Measurements from ENCODE around the gene IER5L.
"Not testable (repeated sequence)": the region's sequence is repeated elsewhere in the genome, so short reads cannot be mapped to it uniquely, and the experiment has no call there.

The IER5L gene

GRCh38 chr9:129136446-129137035 is 41.5 kb downstream of the IER5L start:
- Histone ChIP-seq H3K4me1 (ENCODE audit: control insufficient read depth in 1 of 2, insufficient read depth in 2 of 2, low read length in 2 of 2) (peaks cover 18 to 27% of the 10 kb centered on the region in 2 donors), H3K9me3 (ENCODE audit: control insufficient read depth in 1 of 2, low read length in 2 of 2) (no peaks in the 10 kb centered on the region), H3K27ac (ENCODE audit: low read length) (no peak overlapping the region), H3K27me3 (ENCODE audit: low read depth, low read length) (no peaks in the 10 kb centered on the region), H3K36me3 (ENCODE audit: control insufficient read depth in 1 of 2, insufficient read depth in 2 of 2, low read length in 2 of 2) (peaks cover 24 to 51% of the 10 kb centered on the region in 2 donors), H3K4me3 (ENCODE audit: low read depth in 1 of 2, low read length in 2 of 2) (no peak overlapping the region)

GRCh38 chr9:129135476-129135875 is 42.6 kb downstream of the IER5L start:
- H3K27ac ChIP-seq (ENCODE audit: low read length) = no peak overlapping the region
- peaks cover 24 to 50% of the 10 kb centered on the region in 2 donors for H3K36me3 ChIP-seq (ENCODE audit: control insufficient read depth in 1 of 2, insufficient read depth in 2 of 2, low read length in 2 of 2)
- H3K4me3 ChIP-seq (ENCODE audit: low read depth in 1 of 2, low read length in 2 of 2) = no peak overlapping the region
- no peaks in the 10 kb centered on the region for H3K9me3 ChIP-seq (ENCODE audit: control insufficient read depth in 1 of 2, low read length in 2 of 2)
- H3K27me3 ChIP-seq (ENCODE audit: low read depth, low read length) = no peaks in the 10 kb centered on the region
- peaks cover 10 to 19% of the 10 kb centered on the region in 2 donors for H3K4me1 ChIP-seq (ENCODE audit: control insufficient read depth in 1 of 2, insufficient read depth in 2 of 2, low read length in 2 of 2)

- H3K27ac ChIP-seq (ENCODE audit: low read length) = no peak overlapping the region
- H3K9me3 ChIP-seq (ENCODE audit: control insufficient read depth in 1 of 2, low read length in 2 of 2) = no peaks in the 10 kb centered on the region
- no peak overlapping the region for H3K4me3 ChIP-seq (ENCODE audit: low read depth in 1 of 2, low read length in 2 of 2)
- H3K36me3 ChIP-seq (ENCODE audit: control insufficient read depth in 1 of 2, insufficient read depth in 2 of 2, low read length in 2 of 2) = peaks cover 35 to 46% of the 10 kb centered on the region in 2 donors
- H3K4me1 ChIP-seq (ENCODE audit: control insufficient read depth in 1 of 2, insufficient read depth in 2 of 2, low read length in 2 of 2) = peaks cover 0 to 2% of the 10 kb centered on the region in 2 donors
- no peaks in the 10 kb centered on the region for H3K27me3 ChIP-seq (ENCODE audit: low read depth, low read length)
Measured at GRCh38 chr9:129133082-129133481, 45.0 kb downstream of the IER5L start.

- Histone ChIP-seq H3K4me1 (ENCODE audit: control insufficient read depth in 1 of 2, insufficient read depth in 2 of 2, low read length in 2 of 2) (no peaks in the 10 kb centered on the region), H3K27ac (ENCODE audit: low read length) (no peak overlapping the region), H3K4me3 (ENCODE audit: low read depth in 1 of 2, low read length in 2 of 2) (no peak overlapping the region), H3K36me3 (ENCODE audit: control insufficient read depth in 1 of 2, insufficient read depth in 2 of 2, low read length in 2 of 2) (peaks cover 36 to 38% of the 10 kb centered on the region in 2 donors), H3K27me3 (ENCODE audit: low read depth, low read length) (no peaks in the 10 kb centered on the region), H3K9me3 (ENCODE audit: control insufficient read depth in 1 of 2, low read length in 2 of 2) (no peaks in the 10 kb centered on the region)
Measured at GRCh38 chr9:129131300-129132145, 46.5 kb downstream of the IER5L start.

GRCh38 chr9:129130791-129131190 is 47.3 kb downstream of the IER5L start:
- no peaks in the 10 kb centered on the region for H3K9me3 ChIP-seq (ENCODE audit: control insufficient read depth in 1 of 2, low read length in 2 of 2)
- peaks cover 30 to 33% of the 10 kb centered on the region in 2 donors for H3K36me3 ChIP-seq (ENCODE audit: control insufficient read depth in 1 of 2, insufficient read depth in 2 of 2, low read length in 2 of 2)
- H3K4me3 ChIP-seq (ENCODE audit: low read depth in 1 of 2, low read length in 2 of 2) = no peak overlapping the region
- H3K27ac ChIP-seq (ENCODE audit: low read length) = no peak overlapping the region
- no peaks in the 10 kb centered on the region for H3K4me1 ChIP-seq (ENCODE audit: control insufficient read depth in 1 of 2, insufficient read depth in 2 of 2, low read length in 2 of 2)
- no peaks in the 10 kb centered on the region for H3K27me3 ChIP-seq (ENCODE audit: low read depth, low read length)

GRCh38 chr9:129130271-129130670 is 47.8 kb downstream of the IER5L start:
- H3K9me3 ChIP-seq (ENCODE audit: control insufficient read depth in 1 of 2, low read length in 2 of 2); H3K4me3 ChIP-seq (ENCODE audit: low read depth in 1 of 2, low read length in 2 of 2); H3K27me3 ChIP-seq (ENCODE audit: low read depth, low read length); H3K4me1 ChIP-seq (ENCODE audit: control insufficient read depth in 1 of 2, insufficient read depth in 2 of 2, low read length in 2 of 2); H3K27ac ChIP-seq (ENCODE audit: low read length): not testable (repeated sequence)
- H3K36me3 ChIP-seq (ENCODE audit: control insufficient read depth in 1 of 2, insufficient read depth in 2 of 2, low read length in 2 of 2) = peaks cover 29 to 34% of the 10 kb centered on the region in 2 donors

GRCh38 chr9:129128689-129129088 is 49.4 kb downstream of the IER5L start:
- Histone ChIP-seq H3K4me3 (ENCODE audit: low read depth in 1 of 2, low read length in 2 of 2) (no peak overlapping the region), H3K4me1 (ENCODE audit: control insufficient read depth in 1 of 2, insufficient read depth in 2 of 2, low read length in 2 of 2) (no peaks in the 10 kb centered on the region), H3K9me3 (ENCODE audit: control insufficient read depth in 1 of 2, low read length in 2 of 2) (no peaks in the 10 kb centered on the region), H3K27ac (ENCODE audit: low read length) (no peak overlapping the region), H3K36me3 (ENCODE audit: control insufficient read depth in 1 of 2, insufficient read depth in 2 of 2, low read length in 2 of 2) (peaks cover 28 to 40% of the 10 kb centered on the region in 2 donors), H3K27me3 (ENCODE audit: low read depth, low read length) (no peaks in the 10 kb centered on the region)

- no peaks in the 10 kb centered on the region for H3K27me3 ChIP-seq (ENCODE audit: low read depth, low read length)
- H3K4me1 ChIP-seq (ENCODE audit: control insufficient read depth in 1 of 2, insufficient read depth in 2 of 2, low read length in 2 of 2) = no peaks in the 10 kb centered on the region
- H3K9me3 ChIP-seq (ENCODE audit: control insufficient read depth in 1 of 2, low read length in 2 of 2) = no peaks in the 10 kb centered on the region
- H3K36me3 ChIP-seq (ENCODE audit: control insufficient read depth in 1 of 2, insufficient read depth in 2 of 2, low read length in 2 of 2) = peaks cover 22 to 33% of the 10 kb centered on the region in 2 donors
- no peak overlapping the region for H3K4me3 ChIP-seq (ENCODE audit: low read depth in 1 of 2, low read length in 2 of 2)
- H3K27ac ChIP-seq (ENCODE audit: low read length) = no peak overlapping the region
Measured at GRCh38 chr9:129126749-129127618, 51.1 kb downstream of the IER5L start.

Measured in muscle layer of duodenum (tissue), 2 donors.